ENCODE results near the gene STX18. TPM values are rescaled to one million over a fixed set of nuclear protein-coding genes. Genes with fewer than 3 reads are reported as not detected.

The STX18 gene
- total and polyA plus RNA-seq, 10 of the 15 experiments (the other 5 are each of a cell fraction or from before 2014, with no cell fraction given), result 8.2 to 46.6 (median 31.1) TPM

- no TSS peak for BruUV-seq (replicated peaks)
- ChIA-PET SMC1A (ENCODE audit: uncharacterized antibody, unreplicated experiment) (interaction anchor here (0.9 to 3.2 kb wide), 3 partner anchors 9 to 22 kb away, joined by 4 to 13 read pairs (median 11); no protein-coding TSS in a partner anchor), RAD21 (ENCODE audit: unreplicated experiment) (no interaction called here), CTCF (interaction anchor here (0.8 to 1.3 kb wide), 4 partner anchors 8 to 45 kb away, joined by 3 to 5 read pairs (median 4); partner anchors contain the start of gene STX18), POLR2A (interaction anchor here (0.6 to 1.4 kb wide), 3 partner anchors 8 to 649 kb away, joined by 3 to 5 read pairs (median 4); partner anchors contain the start of gene STX18)
- no peak overlapping the region for H2AFZ ChIP-seq (ENCODE audit: control insufficient read depth, low read depth, low read length)
- 84% methylated on average over 8 of the region's 8 CpGs for WGBS (ENCODE audit: insufficient coverage, insufficient replicate concordance, low lambda C conversion rate, missing lambda C conversion rate)
- no peak overlapping the region for H3K27ac ChIP-seq (ENCODE audit: control insufficient read depth, insufficient read depth)
- no peak overlapping the region for H3K9ac ChIP-seq (ENCODE audit: control insufficient read depth, insufficient read depth, low read length)
- in situ Hi-C loops (cut with MboI), result no loop called here
- H3K79me2 ChIP-seq (ENCODE audit: control insufficient read depth, insufficient read depth, low read length), result peaks cover 58% of the 10 kb centered on the region
- no peaks in the 10 kb centered on the region for H3K27me3 ChIP-seq (replicated peaks in 1 of 2; ENCODE audit: control insufficient read depth in 2 of 2, insufficient read depth in 2 of 2, low read length in 1 of 2)
- intact Hi-C loops (cut with micrococcal nuclease; ENCODE audit: unreplicated experiment), result no loop called here
- H3K36me3 ChIP-seq (ENCODE audit: control insufficient read depth in 2 of 2, insufficient read depth in 2 of 2, low read length in 1 of 2), result peaks cover 0 to 18% of the 10 kb centered on the region in 2 experiments; a peak in 1 of 4 replicates
- H3K9me3 ChIP-seq (replicated peaks; ENCODE audit: control insufficient read depth, insufficient read depth, low read length), result no peaks in the 10 kb centered on the region
- peak overlapping the region; percentile 22; the same call in 1 of the 2 replicates for H3K4me2 ChIP-seq (ENCODE audit: control insufficient read depth, insufficient read depth)
- TF ChIP-seq, protein P1, sequence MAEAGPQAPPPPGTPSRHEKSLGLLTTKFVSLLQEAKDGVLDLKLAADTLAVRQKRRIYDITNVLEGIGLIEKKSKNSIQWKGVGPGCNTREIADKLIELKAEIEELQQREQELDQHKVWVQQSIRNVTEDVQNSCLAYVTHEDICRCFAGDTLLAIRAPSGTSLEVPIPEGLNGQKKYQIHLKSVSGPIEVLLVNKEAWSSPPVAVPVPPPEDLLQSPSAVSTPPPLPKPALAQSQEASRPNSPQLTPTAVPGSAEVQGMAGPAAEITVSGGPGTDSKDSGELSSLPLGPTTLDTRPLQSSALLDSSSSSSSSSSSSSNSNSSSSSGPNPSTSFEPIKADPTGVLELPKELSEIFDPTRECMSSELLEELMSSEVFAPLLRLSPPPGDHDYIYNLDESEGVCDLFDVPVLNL (IDR thresholded peaks at IDR 0.05; ENCODE audit: low read depth, low read length), result no peak
- TF ChIP-seq IKZF1 (conservative IDR thresholded peaks at IDR 0.05) (peak; percentile 40; the same call in 1 of the 2 replicates), SPI1 (IDR thresholded peaks at IDR 0.05; ENCODE audit: borderline replicate concordance, insufficient read depth, low read depth, low read length) (peak; percentile 61), IKZF2 (IDR thresholded peaks at IDR 0.05) (peak; percentile 43 to 50; a peak in 3 of 4 replicates), RELB (IDR thresholded peaks at IDR 0.05; ENCODE audit: low read depth) (0 out of 2 replicates have a peak, but pooled peaks have one; percentile 20)
- FAIRE-seq (no peak), ATAC-seq (peak; percentile 36), DNase-seq (ENCODE audit: low read depth, low spot score) (no peak)
- H3K4me3 ChIP-seq, result no peak overlapping the region
- H4K20me1 ChIP-seq (ENCODE audit: control insufficient read depth, insufficient read depth), result no peaks in the 10 kb centered on the region
- peaks cover 6% of the 10 kb centered on the region; the same call in 1 of the 2 replicates for H3K4me1 ChIP-seq (ENCODE audit: control insufficient read depth, insufficient read depth, low read length)
These were observed 8.2 kb downstream of the STX18 start for GRCh38 chr4:4533461-4534169.
